SK-MEL-5 (cell line): ENCODE data around the gene MFAP2. TPM values are rescaled to one million over a fixed set of nuclear protein-coding genes. Genes with fewer than 3 reads are reported as not detected.

ENCODE experiments used
- DNase-seq: peaks from one replicate; pipeline ENCODE4 v3.0.0-alpha.2; 2016; ENCODE audit warnings: low read depth, low spot score
- in situ Hi-C: cut with HindIII; loops from 2 replicates; pipeline ENCODE4 v1.10.0; 2016; ENCODE audit warnings: low sequenced_read_pairs, high pct_unique_total_duplicates, low pct_unique_long_range_greater_than_20kb
- total RNA-seq: library from RNA; depleted of rRNA; stranded (reverse); fragments of >200 nt; shearing (Covaris generic); gene quantifications from 2 replicates; pipeline ENCODE4 v1.2.3, GENCODE V29; 2014

Gene MFAP2
- total RNA-seq, 1 experiment from 2014 or later, result 0.40 TPM

- in situ Hi-C loops, result no loop called here
- DNase-seq, result peak; percentile 71
Measured at GRCh38 chr1:17011439-17012307, 31.3 kb upstream of the MFAP2 start, which contains the start of gene ATP13A2. TSS of gene ATP13A2 (minus strand) at chr1:17011928. CDS start at chr1:17011738, 190 bp downstream.

GRCh38 chr1:17011092-17011438 is 30.6 kb upstream of the MFAP2 start:
- no peak for DNase-seq
- in situ Hi-C loops, result no loop called here

- no peak for DNase-seq
- in situ Hi-C loops, result no loop called here
Measured at GRCh38 chr1:17009706-17010105, 29.3 kb upstream of the MFAP2 start.

GRCh38 chr1:17008208-17008855 is 27.9 kb upstream of the MFAP2 start:
- in situ Hi-C loops, result no loop called here

GRCh38 chr1:17007121-17007520 is 26.7 kb upstream of the MFAP2 start:
- no peak for DNase-seq
- in situ Hi-C loops, result no loop called here

More at GRCh38 chr1:17008208-17008855, 27.9 kb upstream of the MFAP2 start:
- no peak for DNase-seq

GRCh38 chr1:17005365-17005740 is 24.9 kb upstream of the MFAP2 start:
- no peak for DNase-seq
- in situ Hi-C loops, result no loop called here

- in situ Hi-C loops, result no loop called here
Measured at GRCh38 chr1:17004466-17005364, 24.3 kb upstream of the MFAP2 start.

GRCh38 chr1:17002524-17002902 is 22.1 kb upstream of the MFAP2 start:
- in situ Hi-C loops, result no loop called here
- DNase-seq, result no peak

More at GRCh38 chr1:17004466-17005364, 24.3 kb upstream of the MFAP2 start:
- no peak for DNase-seq

- in situ Hi-C loops, result no loop called here
- DNase-seq, result no peak
Measured at GRCh38 chr1:17001760-17002523, 21.5 kb upstream of the MFAP2 start.

- DNase-seq, result no peak
- in situ Hi-C loops, result no loop called here
Measured at GRCh38 chr1:16999863-17000262, 19.4 kb upstream of the MFAP2 start.

- no peak for DNase-seq
- in situ Hi-C loops, result no loop called here
Measured at GRCh38 chr1:16998589-16998988, 18.2 kb upstream of the MFAP2 start.

- no peak for DNase-seq
- in situ Hi-C loops, result no loop called here
Measured at GRCh38 chr1:16996845-16997244, 16.4 kb upstream of the MFAP2 start.

- DNase-seq, result no peak
- in situ Hi-C loops, result no loop called here
Measured at GRCh38 chr1:16993521-16994038, 13.2 kb upstream of the MFAP2 start.

GRCh38 chr1:16992675-16993074 is 12.3 kb upstream of the MFAP2 start:
- in situ Hi-C loops, result no loop called here

GRCh38 chr1:16992102-16992501 is 11.7 kb upstream of the MFAP2 start:
- no peak for DNase-seq
- in situ Hi-C loops, result no loop called here

More at GRCh38 chr1:16992675-16993074, 12.3 kb upstream of the MFAP2 start:
- no peak for DNase-seq

GRCh38 chr1:16991571-16991970 is 11.2 kb upstream of the MFAP2 start:
- DNase-seq, result no peak
- in situ Hi-C loops, result no loop called here

- DNase-seq, result no peak
- in situ Hi-C loops, result no loop called here
Measured at GRCh38 chr1:16989676-16990391, 9.4 kb upstream of the MFAP2 start.
